Colonic mucosa (tissue), 4 donors: ENCODE measurements around the gene ANKRD11. TPM values are rescaled to one million over a fixed set of nuclear protein-coding genes. Genes with fewer than 3 reads are reported as not detected.

Experiments
- DNase-seq: peaks from one replicate; pipeline ENCODE4 v3.0.0-alpha.2; 2020
- H3K27ac ChIP-seq: fragments of 200-600 bp; one replicate; pipeline ENCODE4 v1.8.0; 2021
- H3K27me3 ChIP-seq: fragments of 200-600 bp; one replicate; pipeline ENCODE4 v1.8.0; 2021
- H3K36me3 ChIP-seq: fragments of 200-600 bp; one replicate; pipeline ENCODE4 v1.8.0; 2021
- H3K4me1 ChIP-seq: fragments of 200-600 bp; one replicate; pipeline ENCODE4 v1.8.0; 2021; ENCODE audit warnings: mild to moderate bottlenecking
- H3K4me3 ChIP-seq: fragments of 200-600 bp; one replicate; pipeline ENCODE4 v1.8.0; 2021
- H3K9ac ChIP-seq, 2 donors: one replicate each; pipeline ENCODE4 v1.7.0; 2013; ENCODE audit warnings: control low read depth in 2 of 2, low read depth in 2 of 2, low read length in 2 of 2
- H3K9me3 ChIP-seq: fragments of 200-600 bp; one replicate; pipeline ENCODE4 v1.8.0; 2021
- intact Hi-C: fragments of 100-400 bp; cut with DNase I; formaldehyde crosslinking; loops from one replicate; pipeline ENCODE4 v1.14.1; 2022
- total RNA-seq, 2 donors: library from RNA; stranded (reverse); fragmentation: NEBNext Ultra II Directional in 1 of 2; extraction: Animal tissue kit (Norgen Biotek cat#: 25700) in 1 of 2; gene quantifications; one replicate each; pipeline ENCODE4 v1.2.1, GENCODE V29; 2021
- TF ChIP-seq, protein P1 (sequence below): fragments of 200-600 bp; IDR thresholded peaks from one replicate; pipeline ENCODE4 v1.8.0; 2022; ENCODE audit warnings: antibody characterized with exemption, mild to moderate bottlenecking
- donor health status: healthy.
- donor health status: DM: no; HTN: no; CAD: no.
- donor health status: DM: no; HTN: no; CAD: no.

ANKRD11 gene
- total RNA-seq, 2 donors from 2014 or later: 69.4 to 129 TPM

DNA sequence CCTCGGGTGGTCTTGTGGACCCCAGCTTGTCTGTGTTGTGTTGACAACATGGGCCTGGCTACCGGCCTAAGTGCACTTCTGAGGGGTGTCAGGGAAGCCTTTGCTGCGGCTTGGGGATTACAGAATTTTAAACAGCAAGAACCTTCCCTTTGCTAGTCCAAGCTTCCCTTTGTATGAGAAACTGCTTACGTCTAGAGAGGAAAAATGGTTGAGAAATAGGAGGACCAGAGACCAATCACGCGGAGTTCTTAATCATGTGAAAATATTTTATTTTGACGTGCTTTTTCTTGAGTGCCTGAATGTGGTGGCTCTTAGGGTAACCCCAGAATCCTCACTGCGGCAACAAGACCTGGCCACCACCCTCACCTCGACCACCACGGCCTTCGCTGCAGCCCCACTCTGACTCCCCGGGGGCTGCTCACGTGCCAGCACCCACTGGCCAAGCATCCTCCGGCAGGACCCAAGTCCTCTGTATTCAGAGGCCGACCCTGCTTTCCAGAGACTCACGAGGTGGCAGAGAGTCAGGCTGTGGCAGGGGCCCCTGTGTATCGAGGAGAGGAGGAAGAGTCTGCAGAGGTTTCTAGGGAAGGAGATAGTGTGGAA lies 191.6 kb downstream of the ANKRD11 start:
- no peak overlapping the region for H3K27ac ChIP-seq
- H3K4me1 ChIP-seq: no peaks in the 10 kb centered on the region

DNA sequence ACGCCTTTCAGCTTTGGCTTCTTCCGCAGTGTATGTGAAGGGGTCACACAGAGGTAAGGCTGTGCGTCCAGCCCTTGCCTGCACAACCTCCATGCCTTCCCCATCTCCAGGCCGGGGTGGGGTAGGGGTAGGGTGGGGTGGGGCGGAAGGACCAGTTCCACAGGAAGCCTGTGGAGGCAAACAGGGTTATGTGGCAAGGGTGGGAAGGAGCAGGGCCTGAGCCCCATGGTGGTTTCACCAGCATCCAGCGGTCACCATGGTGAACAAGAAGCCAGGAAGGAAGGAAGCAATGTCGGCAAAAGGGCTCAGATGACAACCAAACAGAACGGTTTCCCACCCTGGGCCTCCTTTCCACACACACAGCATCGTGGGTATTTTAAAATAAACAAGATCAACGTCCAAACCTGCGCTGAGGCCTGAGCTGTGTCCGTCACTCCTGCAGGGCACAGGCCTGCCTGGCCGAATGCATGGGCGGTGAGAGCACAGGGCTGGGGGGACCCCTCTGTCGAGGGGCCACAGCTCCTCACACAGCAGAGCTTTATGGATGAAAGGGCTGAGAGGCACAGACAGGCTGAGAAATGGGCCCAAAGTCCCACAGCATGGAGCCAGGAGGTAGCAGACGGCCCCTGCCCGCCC lies 192.3 kb downstream of the ANKRD11 start:
- Histone ChIP-seq H3K9ac (no peak overlapping the region), H3K4me1 (no peaks in the 10 kb centered on the region), H3K27me3 (no peaks in the 10 kb centered on the region), H3K4me3 (no peak overlapping the region), H3K36me3 (no peaks in the 10 kb centered on the region), H3K9me3 (no peaks in the 10 kb centered on the region), H3K27ac (no peak overlapping the region)
- intact Hi-C loops: no loop called here
- TF ChIP-seq, protein P1, sequence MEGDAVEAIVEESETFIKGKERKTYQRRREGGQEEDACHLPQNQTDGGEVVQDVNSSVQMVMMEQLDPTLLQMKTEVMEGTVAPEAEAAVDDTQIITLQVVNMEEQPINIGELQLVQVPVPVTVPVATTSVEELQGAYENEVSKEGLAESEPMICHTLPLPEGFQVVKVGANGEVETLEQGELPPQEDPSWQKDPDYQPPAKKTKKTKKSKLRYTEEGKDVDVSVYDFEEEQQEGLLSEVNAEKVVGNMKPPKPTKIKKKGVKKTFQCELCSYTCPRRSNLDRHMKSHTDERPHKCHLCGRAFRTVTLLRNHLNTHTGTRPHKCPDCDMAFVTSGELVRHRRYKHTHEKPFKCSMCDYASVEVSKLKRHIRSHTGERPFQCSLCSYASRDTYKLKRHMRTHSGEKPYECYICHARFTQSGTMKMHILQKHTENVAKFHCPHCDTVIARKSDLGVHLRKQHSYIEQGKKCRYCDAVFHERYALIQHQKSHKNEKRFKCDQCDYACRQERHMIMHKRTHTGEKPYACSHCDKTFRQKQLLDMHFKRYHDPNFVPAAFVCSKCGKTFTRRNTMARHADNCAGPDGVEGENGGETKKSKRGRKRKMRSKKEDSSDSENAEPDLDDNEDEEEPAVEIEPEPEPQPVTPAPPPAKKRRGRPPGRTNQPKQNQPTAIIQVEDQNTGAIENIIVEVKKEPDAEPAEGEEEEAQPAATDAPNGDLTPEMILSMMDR: no peak
- DNase-seq: no peak

More for the DNA sequence above, 191.6 kb downstream of the ANKRD11 start:
- no peak overlapping the region for H3K9ac ChIP-seq
- H3K4me3 ChIP-seq: no peak overlapping the region
- intact Hi-C loops: no loop called here
- H3K36me3 ChIP-seq: no peaks in the 10 kb centered on the region
- H3K27me3 ChIP-seq: no peaks in the 10 kb centered on the region
- no peaks in the 10 kb centered on the region for H3K9me3 ChIP-seq
- TF ChIP-seq, protein P1: no peak
- no peak for DNase-seq

DNA sequence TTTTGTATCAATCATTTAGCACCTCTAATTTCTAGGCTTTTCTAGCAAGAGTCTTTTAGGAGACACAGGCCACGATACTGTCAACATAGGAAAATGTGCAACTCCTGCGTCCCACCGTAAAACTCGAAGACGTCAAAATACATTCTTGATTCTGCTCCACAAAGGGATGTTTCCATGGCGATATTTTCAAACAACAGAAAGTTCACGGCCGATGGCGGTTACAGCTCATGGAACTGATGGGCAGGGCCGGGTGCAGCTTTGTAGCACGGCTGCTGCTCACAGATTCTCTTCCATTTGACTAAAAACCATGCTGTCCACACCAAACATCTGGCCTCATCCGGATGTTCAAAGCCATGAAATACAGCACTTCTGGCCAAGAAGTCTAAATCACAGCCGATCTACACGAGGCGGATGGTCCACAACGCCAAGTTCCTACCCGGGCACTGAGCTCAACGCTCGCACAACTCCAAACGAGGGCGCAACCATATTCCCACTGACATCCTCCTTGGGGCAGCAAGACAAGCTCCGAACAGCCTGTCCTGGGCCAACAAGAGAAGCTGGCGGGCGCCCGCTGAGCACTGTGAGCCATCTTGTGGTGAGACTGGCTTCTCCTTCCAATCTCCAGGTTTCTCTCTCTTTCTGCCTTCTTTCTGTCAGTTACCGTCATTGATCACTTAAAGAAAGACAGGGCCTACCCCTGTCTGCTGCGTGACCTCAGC lies 193.0 kb downstream of the ANKRD11 start:
- Histone ChIP-seq H3K4me3 (no peak overlapping the region), H3K9me3 (no peaks in the 10 kb centered on the region), H3K27me3 (no peaks in the 10 kb centered on the region), H3K36me3 (no peaks in the 10 kb centered on the region), H3K9ac (no peak overlapping the region), H3K27ac (no peak overlapping the region), H3K4me1 (no peaks in the 10 kb centered on the region)
- DNase-seq: no peak
- intact Hi-C loops: no loop called here
- TF ChIP-seq, protein P1: no peak

DNA sequence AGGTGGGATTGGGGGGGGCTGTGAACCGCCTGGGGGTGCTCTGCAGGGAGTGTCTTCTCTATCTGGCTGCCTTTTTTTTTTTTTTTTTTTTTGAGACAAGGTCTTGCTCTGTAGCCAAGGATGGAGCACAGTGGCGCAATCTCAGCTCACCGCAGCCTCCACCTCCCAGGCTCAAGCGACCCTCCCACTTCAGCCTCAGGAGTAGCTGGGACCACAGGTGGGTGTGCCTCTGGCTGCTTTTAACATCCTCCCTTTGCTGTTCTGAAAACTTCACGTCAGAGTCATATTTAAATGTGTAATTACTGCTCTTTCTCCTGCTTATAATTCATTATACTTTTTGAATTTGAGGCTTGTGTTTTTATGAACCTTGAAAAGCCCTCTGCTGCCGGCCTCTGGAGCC lies 194.4 kb downstream of the ANKRD11 start:
- Histone ChIP-seq H3K27me3 (no peaks in the 10 kb centered on the region), H3K36me3 (no peaks in the 10 kb centered on the region), H3K4me3 (no peak overlapping the region), H3K9ac (no peak overlapping the region), H3K27ac (no peak overlapping the region), H3K9me3 (no peaks in the 10 kb centered on the region), H3K4me1 (no peaks in the 10 kb centered on the region)
- DNase-seq: no peak
- TF ChIP-seq, protein P1: no peak
- intact Hi-C loops: no loop called here

DNA sequence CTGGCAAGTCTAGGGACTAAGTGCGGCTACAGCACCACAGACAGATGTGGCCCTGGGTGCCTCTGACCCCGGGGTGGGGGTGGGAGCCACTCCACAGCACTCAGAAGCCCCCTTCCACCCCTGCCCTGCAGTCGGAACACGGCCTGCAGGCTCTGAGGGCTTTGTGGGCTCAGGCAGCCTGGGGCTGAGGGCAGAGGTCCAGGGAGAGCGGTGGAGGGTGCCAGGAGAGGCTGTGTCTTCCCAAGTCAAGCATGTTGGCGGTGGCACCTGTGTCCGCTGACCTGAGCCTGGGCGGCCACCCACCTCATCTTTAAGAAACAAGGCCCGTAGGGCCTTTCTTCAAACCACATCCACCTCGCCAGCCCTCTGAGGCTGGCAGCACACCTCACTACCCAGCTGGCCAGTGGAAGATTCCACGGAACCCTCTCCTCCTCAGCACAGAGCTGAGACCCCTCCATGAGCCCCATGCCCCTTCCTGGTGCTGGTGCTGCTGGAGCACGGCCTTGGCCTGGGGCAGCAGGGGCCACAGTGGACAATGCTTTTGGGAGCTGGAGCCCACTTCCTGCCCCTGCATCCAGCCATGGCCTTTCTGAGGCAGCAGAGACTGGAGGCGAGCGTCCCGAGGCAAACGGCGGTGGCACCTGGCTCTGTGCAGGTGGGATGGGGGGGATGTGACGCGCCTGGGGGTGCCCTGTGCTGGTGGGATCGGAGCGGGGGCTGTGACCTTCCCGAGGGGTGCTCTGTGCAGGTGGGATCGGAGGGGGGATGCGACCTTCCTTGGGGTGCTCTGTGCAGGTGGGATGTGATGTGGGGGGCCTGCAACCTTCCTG lies 195.1 kb downstream of the ANKRD11 start:
- TF ChIP-seq, protein P1: no peak
- intact Hi-C loops: no loop called here
- H3K9ac ChIP-seq: no peak overlapping the region
- H3K36me3 ChIP-seq: no peaks in the 10 kb centered on the region
- DNase-seq: no peak
- no peaks in the 10 kb centered on the region for H3K4me1 ChIP-seq
- H3K9me3 ChIP-seq: no peaks in the 10 kb centered on the region
- H3K27ac ChIP-seq: no peak overlapping the region
- H3K27me3 ChIP-seq: no peaks in the 10 kb centered on the region
- no peak overlapping the region for H3K4me3 ChIP-seq
